ENCODE measurements around the gene GALNT17. TPM values are rescaled to one million over a fixed set of nuclear protein-coding genes. Genes with fewer than 3 reads are reported as not detected.
"Not testable (repeated sequence)": the region's sequence is repeated elsewhere in the genome, so short reads cannot be mapped to it uniquely, and the experiment has no call there.

Gene GALNT17
- total RNA-seq, 1 donor from 2014 or later, result not detected

DNA sequence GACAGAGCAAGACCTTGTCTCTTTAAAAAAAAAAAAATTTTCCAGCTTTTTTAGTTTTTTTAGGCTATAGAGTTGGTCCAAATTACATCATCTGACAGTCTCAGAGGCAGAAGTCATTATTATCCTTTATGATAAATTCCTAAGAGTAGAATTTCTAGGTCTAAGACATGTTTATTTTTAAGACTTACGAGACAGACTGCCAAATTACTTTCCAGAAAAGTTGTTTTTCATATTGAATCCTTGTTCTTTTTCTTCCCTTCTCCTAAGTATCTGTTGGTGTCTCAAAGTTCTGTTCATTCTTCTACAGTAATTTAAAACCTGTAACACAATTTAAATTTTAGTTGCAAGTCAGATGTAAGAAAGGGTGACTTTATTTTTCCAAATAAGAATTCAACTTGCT is 421.4 kb downstream of the GALNT17 start:
- DNase-seq (ENCODE audit: low read depth in 2 of 2), result no peak

GRCh38 chr7:71555758-71556157 is 423.8 kb downstream of the GALNT17 start:
- no peak for DNase-seq (ENCODE audit: low read depth in 2 of 2)

DNA sequence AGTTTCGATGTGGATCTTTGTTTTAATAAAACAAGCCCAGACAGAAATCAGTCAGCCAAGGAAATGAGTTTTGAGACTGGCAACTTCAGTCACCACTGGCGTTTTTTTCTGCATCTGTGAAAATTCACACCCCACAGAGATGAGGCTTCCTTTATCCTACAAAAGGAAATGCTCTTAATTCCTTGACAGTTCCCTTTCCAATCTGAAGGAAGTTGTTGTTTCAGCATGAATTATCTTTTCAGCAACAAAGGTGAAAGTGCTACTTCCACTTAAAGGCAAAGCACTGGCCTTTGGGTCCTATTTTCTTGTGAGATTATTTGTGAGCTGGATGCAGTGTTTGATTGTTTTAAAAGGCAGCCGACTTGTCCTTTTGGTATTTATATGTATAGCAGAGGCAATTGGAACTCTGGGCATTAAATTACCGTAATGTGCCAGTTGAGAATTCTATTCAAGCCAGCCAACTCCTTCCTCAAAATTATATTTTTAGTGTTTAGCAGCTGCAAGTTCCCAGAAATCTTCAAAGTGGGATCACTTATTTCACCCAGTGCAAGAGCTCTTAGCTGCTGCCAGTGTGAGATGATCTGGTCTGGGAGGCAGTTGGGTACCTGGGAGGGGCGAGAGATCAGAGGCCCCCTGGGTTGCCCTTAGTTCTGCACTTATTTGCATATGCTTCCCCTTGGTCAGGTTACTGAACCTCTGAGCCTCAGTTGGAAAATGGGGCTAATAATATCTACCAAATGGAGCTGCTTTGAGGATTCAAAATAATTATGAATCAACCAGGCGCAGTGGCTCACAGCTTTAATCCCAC is 427.1 kb downstream of the GALNT17 start:
- no peak for DNase-seq (ENCODE audit: low read depth in 2 of 2)

DNA sequence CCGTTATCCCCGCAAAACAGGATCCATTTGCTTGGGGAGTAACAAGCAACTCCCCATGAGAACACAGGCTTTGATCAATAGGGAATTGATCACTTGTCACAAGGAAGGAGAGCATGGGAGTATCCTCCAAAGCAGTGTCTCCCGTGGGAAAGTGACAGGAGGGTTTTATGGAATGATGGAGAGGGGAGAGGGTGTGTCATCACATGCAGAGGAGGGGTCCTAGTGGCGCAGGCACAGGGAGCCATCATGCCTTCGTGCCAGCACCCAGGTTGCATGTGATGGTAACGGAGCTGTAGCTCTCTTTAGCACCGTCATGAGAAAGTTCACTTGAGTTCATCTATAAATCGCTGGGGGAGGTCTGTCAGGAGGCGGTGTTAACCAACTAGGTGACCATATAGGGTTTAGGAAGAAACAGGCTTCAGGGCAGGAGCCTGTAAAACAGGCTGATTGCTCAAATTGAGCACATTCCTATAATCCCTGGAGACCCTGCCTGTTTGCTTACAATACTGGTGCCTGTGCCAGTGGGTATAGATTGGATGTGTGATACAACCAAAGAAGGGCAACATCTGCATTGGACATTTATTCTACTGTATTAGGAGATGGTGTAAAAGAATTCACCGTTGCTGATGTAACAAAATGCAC is 428.5 kb downstream of the GALNT17 start:
- DNase-seq (ENCODE audit: low read depth in 2 of 2), result no peak

DNA sequence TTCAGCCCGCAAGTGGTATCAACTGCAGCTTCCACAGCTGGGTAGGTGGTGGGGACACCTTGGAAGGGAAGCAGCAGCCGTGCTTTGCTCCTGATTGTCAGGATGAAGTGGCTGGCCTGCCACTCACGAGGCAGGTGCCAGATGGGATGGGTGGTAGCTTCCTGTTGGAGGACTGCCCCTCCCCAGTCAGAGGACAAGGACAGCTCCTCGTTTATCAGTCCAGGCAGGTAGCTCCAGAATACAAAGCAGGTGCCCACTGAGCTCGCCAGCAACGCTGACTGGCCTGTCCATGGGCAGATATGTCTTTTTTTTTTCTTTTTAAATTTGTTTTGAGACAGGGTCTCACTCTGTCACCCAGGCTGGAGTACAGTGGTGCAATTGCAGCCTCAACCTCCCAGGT is 431.3 kb downstream of the GALNT17 start:
- no peak for DNase-seq (ENCODE audit: low read depth in 2 of 2)

DNA sequence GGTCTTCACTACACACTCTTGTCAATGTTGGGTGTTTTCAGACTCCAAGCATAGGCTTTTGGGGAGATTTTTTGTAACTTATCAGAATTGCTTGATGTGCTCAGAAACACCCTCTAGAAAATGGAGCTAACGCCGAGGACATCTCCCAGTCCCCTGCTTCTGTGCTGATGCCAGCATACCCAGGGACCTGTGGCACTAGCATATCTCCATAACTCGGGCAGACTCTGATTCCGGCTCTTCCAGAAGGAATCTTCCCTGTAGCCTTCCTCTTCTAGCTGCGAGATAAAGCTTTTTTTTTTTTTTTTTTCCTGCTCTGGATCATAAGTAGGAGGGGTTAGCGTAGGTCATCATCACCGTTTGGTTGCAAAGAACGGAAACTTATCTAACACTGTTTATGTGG is 434.4 kb downstream of the GALNT17 start:
- no peak for DNase-seq (ENCODE audit: low read depth in 2 of 2)

GRCh38 chr7:71566991-71567390 is 435.0 kb downstream of the GALNT17 start:
- DNase-seq (ENCODE audit: low read depth in 2 of 2), result no peak

GRCh38 chr7:71574153-71574860 is 442.4 kb downstream of the GALNT17 start:
- DNase-seq (ENCODE audit: low read depth in 2 of 2), result no peak

GRCh38 chr7:71580027-71580426 is 448.1 kb downstream of the GALNT17 start:
- DNase-seq (ENCODE audit: low read depth in 2 of 2), result no peak

DNA sequence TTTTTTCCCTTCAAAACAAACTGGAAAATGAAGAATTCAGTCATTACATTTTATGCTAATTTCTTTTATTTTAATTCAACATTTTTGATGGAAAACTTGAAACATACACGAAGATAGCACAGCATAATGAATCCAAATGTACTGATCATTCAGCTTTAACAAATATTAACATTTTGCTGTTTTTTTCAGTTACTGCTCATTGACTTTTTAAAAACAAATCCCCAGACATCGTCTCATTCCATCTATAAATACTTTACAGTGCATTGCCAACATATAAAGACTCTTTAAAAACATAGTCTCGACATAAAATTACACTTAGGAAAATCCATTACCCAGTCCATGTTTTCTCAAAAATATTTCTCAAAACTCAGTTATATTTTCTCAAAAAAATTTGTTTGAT is 452.3 kb downstream of the GALNT17 start:
- DNase-seq (ENCODE audit: low read depth in 2 of 2), result no peak

DNA sequence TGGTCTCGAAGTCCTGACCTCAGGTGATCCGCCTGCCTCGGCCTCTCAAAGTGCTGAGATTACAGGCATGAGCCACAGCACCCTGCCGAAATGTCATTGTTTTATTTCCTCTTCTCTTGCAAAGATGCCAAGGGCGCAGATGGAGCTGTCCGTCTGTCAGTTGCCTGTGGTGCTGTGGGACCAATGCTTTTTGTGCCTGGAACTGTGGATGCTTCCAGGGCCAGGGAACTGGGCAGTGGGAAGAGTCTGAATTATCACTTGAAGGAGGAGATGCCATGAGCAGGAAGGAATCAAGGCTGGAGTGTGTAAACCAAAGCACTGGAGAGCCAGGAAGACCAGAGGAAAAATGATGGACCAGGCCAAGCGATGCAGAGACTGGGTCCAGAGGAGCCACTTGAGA is 459.9 kb downstream of the GALNT17 start:
- no peak for DNase-seq (ENCODE audit: low read depth in 2 of 2)

DNA sequence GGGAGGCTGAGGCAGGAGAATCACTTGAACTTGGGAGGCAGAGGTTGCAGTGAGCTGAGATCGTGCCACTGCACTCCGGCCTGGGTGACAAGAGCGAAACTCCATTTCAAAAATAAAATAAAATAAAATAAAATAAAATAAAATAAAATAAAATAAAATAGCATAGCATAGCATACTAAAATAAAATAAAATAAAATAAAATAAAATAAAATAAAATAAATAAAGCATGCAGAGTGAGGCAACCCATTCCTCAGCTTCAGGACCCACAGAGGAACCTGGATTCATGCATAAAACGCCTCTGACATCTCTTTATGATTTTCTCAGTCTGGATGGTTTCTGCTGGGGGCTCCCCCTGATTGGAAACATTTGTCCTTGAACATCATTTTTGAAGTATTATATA is 460.4 kb downstream of the GALNT17 start:
- DNase-seq (ENCODE audit: low read depth in 2 of 2), result not testable (repeated sequence)

DNA sequence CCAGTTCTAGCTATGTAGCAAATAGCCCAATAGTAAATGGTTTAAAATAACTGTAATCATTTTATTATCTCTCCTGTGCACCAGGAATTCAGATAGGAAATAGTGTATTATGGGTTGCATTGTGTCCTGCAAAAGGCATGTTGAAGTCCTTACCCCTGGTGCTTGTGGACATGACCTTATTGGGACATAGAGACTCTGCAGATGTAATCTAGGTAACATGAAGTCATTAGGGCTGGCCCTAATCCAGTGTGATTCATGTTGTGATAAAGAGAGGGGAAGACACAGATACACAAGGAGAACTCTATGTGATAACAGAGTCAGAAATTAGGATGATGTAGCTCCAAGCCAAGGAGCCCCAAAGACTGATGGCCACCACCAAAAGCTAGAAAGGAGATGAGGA is 462.8 kb downstream of the GALNT17 start:
- no peak for DNase-seq (ENCODE audit: low read depth in 2 of 2)

DNA sequence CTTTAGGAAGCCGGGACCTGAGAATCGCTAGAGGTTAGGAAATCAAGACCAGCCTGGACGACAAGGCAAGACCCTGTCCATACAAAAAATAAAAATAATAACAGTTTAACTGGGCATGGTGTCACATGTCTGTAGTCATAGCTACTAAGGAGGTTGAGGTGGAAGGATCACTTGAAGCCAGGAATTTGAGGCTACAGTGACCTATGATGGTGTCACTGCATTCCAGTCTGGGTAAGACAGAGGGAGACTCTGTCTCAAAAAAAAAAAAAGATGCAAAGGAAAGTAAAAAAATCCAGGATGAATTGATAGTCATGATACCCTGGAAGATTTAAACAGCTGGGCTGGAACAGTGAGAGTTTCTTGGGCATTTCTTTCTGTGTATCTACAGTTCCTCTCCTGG is 463.2 kb downstream of the GALNT17 start:
- DNase-seq (ENCODE audit: low read depth in 2 of 2), result no peak

- no peak for DNase-seq (ENCODE audit: low read depth in 2 of 2)
These were observed 466.6 kb downstream of the GALNT17 start for GRCh38 chr7:71598553-71598952.

- no peak for DNase-seq (ENCODE audit: low read depth in 2 of 2)
These were observed 469.9 kb downstream of the GALNT17 start for GRCh38 chr7:71601851-71602250.

- no peak for DNase-seq (ENCODE audit: low read depth in 2 of 2)
These were observed 473.0 kb downstream of the GALNT17 start for GRCh38 chr7:71604818-71605414.

DNA sequence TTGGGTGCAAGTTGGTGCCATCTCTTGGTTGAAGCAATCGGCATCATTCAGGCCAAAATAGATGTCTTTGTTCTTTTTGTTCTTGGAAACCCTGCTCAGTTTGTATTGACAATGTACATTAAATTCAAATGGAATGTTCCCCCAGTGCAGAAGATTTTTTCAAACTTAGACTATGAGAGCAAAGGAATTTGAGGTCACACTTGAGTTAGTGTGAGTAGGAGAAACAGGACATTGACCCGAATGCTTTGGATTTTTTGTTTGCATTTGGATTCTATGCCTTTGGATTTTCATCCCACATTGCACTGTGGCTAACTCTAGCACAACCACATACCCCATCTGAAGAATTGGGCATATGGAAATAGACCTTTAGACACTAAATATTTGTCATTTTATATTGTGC is 480.0 kb downstream of the GALNT17 start:
- DNase-seq (ENCODE audit: low read depth in 2 of 2), result no peak

DNA sequence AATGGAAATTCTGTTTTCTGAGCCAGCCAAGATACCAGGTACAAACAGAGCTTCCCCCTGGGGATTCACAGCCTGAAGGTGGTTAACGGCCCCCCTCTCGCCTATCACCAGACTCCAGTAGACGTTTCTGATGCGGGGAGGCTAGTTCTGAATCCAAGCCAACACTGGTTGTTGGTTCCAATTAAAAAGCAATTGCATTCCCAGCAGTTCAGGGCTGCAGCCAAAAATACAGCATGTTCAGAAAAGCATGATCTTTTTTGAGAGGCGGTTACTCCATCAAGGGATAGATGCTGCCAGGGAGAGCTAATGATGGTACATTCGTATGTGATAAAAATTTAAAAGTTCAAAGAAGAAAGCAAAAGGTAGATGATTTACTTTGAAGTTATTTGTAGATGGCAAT is 481.0 kb downstream of the GALNT17 start:
- no peak for DNase-seq (ENCODE audit: low read depth in 2 of 2)

- no peak for DNase-seq (ENCODE audit: low read depth in 2 of 2)
These were observed 481.4 kb downstream of the GALNT17 start for GRCh38 chr7:71613313-71613712.

DNA sequence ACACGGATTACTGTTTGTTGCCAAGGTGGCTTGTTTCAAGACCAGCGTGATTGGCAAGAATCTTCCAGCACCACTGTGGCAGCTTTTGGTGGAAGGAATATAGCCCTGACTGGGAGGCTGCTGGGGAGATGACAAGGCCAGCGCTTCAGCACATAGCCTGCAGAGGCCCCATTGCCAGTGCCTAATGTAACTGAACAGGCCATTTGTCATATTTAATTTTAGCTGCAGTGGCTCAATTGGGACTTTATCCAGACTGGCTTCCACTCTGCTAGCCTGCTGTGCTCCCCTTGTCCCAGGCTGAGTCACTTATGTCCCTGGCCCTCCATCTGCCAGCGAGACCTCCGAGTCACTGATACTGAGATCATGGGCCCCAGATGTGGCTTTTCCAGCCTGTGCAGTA is 483.1 kb downstream of the GALNT17 start:
- no peak for DNase-seq (ENCODE audit: low read depth in 2 of 2)

- DNase-seq (ENCODE audit: low read depth in 2 of 2), result no peak
These were observed 484.3 kb downstream of the GALNT17 start for GRCh38 chr7:71616217-71616616.

All from dermis microvascular lymphatic vessel endothelial cell (primary cell).